ENCODE measurements around the gene PHOX2A.

GRCh38 chr11:72263361-72263760, 19.4 kb upstream of the PHOX2A start:
- TF ChIP-seq ARID4B (CRISPR knock-in tag; IDR thresholded peaks at IDR 0.05; ENCODE audit: borderline replicate concordance), result no peak
- no peak for TF ChIP-seq CREB1 (CRISPR knock-in tag; IDR thresholded peaks at IDR 0.05)
- TF ChIP-seq ETV6 (CRISPR knock-in tag; IDR thresholded peaks at IDR 0.05), result no peak
- no peak for TF ChIP-seq FOXP4 (CRISPR knock-in tag; IDR thresholded peaks at IDR 0.05)
- no peak for TF ChIP-seq USF2 (CRISPR knock-in tag; IDR thresholded peaks at IDR 0.05)
- no peak for TF ChIP-seq CTCF (IDR thresholded peaks at IDR 0.05)
- TF ChIP-seq ZNF138 (CRISPR knock-in tag; conservative IDR thresholded peaks at IDR 0.05), result no peak
- no peak for TF ChIP-seq ATF2 (CRISPR knock-in tag; IDR thresholded peaks at IDR 0.05; ENCODE audit: borderline replicate concordance, low read depth)
- no peak for TF ChIP-seq ELF4 (CRISPR knock-in tag; IDR thresholded peaks at IDR 0.05; ENCODE audit: low read depth)
- TF ChIP-seq ZNF425 (CRISPR knock-in tag; conservative IDR thresholded peaks at IDR 0.05), result no peak
- TF ChIP-seq MAX (CRISPR knock-in tag; IDR thresholded peaks at IDR 0.05), result no peak
- no peak for TF ChIP-seq ZNF281 (CRISPR knock-in tag; IDR thresholded peaks at IDR 0.05)
- TF ChIP-seq ZBTB21 (CRISPR knock-in tag; IDR thresholded peaks at IDR 0.05; ENCODE audit: borderline replicate concordance), result no peak
- no peak for TF ChIP-seq SMAD3 (CRISPR knock-in tag; IDR thresholded peaks at IDR 0.05; ENCODE audit: borderline replicate concordance)

Measured in WTC11 (cell line).